ENCODE data around the gene P2RY2.

DNA sequence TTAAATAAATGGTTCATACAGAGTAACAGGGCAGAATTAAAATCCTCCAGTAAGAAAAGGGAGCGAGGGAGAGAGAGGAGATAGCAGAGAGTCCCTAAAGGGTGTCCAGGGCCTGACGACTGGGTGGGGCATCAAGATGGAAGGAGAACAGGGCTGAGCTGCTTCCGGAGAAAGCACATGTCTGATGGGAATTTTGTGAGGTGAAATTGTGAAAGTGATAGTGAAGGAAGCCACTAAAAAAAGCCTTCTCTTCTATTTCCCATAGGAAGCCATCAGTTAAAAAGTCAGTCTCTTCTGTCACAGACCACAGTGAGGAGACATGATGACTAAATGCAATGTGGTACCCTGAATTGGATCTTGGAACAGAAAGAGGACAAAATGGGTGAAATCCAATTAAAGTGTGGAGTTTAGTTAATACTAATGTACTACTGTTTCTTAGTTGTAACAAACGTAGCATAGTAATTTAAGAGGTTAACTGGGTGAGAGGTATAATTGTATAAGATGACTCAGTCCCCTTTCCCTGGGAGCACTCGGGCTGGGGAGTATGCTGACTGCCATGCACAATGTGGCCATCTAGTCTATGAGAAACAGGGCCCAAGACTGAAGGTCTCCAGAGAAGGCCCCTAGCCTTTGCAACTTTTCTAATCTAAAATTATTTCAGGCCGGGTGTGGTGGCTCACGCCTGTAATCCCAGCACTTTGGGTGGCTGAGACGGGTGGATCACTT, 46.5 kb upstream of the P2RY2 start:
- TF ChIP-seq, protein P1, sequence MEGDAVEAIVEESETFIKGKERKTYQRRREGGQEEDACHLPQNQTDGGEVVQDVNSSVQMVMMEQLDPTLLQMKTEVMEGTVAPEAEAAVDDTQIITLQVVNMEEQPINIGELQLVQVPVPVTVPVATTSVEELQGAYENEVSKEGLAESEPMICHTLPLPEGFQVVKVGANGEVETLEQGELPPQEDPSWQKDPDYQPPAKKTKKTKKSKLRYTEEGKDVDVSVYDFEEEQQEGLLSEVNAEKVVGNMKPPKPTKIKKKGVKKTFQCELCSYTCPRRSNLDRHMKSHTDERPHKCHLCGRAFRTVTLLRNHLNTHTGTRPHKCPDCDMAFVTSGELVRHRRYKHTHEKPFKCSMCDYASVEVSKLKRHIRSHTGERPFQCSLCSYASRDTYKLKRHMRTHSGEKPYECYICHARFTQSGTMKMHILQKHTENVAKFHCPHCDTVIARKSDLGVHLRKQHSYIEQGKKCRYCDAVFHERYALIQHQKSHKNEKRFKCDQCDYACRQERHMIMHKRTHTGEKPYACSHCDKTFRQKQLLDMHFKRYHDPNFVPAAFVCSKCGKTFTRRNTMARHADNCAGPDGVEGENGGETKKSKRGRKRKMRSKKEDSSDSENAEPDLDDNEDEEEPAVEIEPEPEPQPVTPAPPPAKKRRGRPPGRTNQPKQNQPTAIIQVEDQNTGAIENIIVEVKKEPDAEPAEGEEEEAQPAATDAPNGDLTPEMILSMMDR (conservative IDR thresholded peaks at IDR 0.05) = no peak
- no peak for TF ChIP-seq EZH2 (IDR thresholded peaks at IDR 0.05; ENCODE audit: low read depth)

Measured in PC-9 (cell line).